ENCODE data around the gene PPFIBP2.

Gene PPFIBP2

DNA sequence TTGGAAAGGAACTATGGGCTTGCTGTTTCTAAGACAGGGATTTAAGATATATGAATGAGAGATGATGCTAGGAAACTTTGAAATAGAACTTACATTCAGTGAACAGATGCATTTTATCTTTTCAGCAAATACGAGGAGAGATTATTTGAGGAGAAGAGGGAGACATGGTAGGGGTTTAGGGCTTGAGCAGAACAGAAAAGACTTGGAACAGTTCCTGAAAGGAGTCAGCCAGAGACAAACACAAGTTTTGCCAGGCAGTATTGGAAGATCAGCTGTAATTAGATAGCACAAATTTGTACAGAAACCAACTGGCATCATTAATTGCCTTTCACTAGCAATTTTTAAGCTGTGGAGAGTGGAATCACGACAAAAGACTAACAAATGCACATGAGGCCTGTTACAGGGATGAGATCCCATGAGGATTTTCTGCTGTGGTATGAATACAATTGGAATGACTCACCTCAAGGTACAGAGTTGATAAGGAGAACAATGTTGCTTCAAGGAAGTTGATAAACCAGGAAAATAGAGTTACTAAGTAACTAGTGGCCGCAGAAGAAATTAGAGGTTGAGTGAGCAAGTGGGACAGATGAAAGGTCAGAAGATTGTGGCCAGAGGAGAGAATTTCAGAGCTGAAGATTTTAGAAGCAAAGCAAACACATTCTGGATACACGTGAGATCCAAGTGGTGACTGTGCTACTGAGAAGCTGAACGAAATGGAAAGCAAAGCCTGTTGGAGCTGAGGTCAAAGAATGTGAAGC is 91.6 kb downstream of the PPFIBP2 start:
- DNase-seq: no peak

- no peak for DNase-seq
These were observed 92.7 kb downstream of the PPFIBP2 start for GRCh38 chr11:7606496-7606895.

GRCh38 chr11:7609015-7609414 is 95.2 kb downstream of the PPFIBP2 start:
- DNase-seq: no peak

DNA sequence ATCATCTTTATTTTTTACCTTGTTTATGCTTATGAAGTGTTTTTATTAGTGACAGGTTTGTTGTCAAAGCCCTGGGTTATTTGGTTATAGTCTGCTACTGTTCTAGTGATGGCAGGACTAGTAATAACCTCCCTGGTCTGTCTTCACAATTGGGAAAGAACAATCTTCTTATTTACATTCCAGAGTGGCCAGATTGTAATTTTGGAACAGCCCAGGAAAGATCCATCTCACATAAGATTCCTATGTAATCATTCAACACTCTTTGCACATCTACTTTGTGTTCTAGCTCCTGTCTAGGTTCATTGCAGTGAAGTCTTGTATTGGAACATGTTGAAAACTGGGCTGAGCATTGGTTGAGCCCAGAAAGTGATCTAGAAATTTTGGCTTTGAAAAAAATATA is 95.7 kb downstream of the PPFIBP2 start:
- no peak for DNase-seq

GRCh38 chr11:7610393-7610792 is 96.6 kb downstream of the PPFIBP2 start:
- no peak for DNase-seq

DNA sequence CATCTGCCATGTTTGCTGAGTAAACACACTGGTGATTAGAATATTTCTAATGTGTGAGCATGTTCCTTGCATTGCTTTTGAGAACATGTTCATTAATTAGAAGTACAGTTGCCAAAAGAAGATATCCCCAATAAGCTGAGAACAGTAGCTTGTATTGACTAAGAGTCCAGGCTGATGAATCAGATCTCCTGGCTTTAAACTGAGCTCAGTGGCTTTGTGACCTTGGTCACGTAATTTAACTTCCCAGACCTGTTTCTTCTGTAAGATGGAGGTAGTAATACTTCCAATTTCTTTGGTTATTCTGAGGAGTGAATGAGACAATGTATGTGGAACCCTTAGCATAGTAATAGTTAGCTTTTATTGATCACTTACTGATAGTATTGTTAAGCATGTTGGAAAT is 97.6 kb downstream of the PPFIBP2 start:
- no peak for DNase-seq

GRCh38 chr11:7612056-7612660 is 98.4 kb downstream of the PPFIBP2 start:
- no peak for DNase-seq

- DNase-seq: no peak
These were observed 99.0 kb downstream of the PPFIBP2 start for GRCh38 chr11:7612661-7613393.

DNA sequence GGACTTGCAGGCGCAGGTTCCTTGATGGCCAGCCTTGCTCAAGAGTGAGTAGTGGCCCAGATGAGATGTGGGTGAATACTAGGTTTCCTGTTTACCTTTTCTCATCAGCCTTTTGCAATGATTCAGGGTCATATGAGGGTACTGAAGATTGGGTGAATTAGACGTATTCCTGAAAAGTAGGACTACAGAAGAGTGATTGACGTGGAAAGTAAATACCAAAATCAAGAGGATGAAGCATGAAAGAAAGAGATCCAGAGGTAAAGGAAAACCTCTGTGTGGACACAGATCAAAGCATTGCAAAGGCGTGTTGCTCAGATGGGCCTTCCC is 99.6 kb downstream of the PPFIBP2 start:
- no peak for DNase-seq

- no peak for DNase-seq
These were observed 100.9 kb downstream of the PPFIBP2 start for GRCh38 chr11:7614656-7615055.

GRCh38 chr11:7617032-7617431 is 103.2 kb downstream of the PPFIBP2 start:
- DNase-seq: no peak

- DNase-seq: no peak
These were observed 105.5 kb downstream of the PPFIBP2 start for GRCh38 chr11:7619322-7619721.

GRCh38 chr11:7621090-7621489 is 107.3 kb downstream of the PPFIBP2 start:
- DNase-seq: no peak

DNA sequence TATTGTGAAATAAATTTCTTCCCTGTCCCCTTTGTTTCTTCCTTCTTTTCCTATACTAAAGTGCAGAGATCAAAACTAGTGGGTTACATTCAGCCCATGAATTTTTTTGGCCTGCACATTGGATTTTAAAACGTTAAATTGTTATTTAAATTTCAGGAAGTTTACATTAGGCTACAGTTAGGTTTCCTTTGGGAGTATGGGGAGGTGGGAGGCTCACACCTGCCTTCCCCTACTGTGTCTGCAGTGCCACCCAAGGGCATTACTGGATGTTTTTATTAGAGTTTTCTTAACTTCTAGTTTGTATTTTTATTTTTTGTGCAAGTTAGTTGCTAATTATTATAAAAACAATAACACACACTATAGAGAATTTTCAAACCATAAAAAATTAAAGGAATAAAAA is 107.8 kb downstream of the PPFIBP2 start:
- DNase-seq: no peak

DNA sequence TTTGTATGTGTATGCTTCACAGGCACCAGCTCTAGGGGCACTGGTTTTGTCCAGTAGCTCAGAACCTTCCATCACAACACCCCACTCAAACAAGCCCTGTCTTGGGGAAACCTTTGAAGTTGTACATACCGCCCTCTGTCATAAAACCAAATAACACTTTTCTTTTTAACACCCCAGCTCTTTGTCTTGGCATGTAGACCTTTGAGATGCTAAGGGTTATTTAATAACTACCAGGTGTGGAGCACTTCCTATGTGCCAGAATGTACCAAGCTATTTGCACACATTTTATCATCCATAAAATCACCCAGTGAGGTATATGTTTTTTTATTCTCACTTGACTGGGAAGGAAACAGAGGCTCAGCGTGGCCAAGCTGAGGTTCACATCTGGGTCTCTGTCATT is 108.9 kb downstream of the PPFIBP2 start:
- DNase-seq: no peak

DNA sequence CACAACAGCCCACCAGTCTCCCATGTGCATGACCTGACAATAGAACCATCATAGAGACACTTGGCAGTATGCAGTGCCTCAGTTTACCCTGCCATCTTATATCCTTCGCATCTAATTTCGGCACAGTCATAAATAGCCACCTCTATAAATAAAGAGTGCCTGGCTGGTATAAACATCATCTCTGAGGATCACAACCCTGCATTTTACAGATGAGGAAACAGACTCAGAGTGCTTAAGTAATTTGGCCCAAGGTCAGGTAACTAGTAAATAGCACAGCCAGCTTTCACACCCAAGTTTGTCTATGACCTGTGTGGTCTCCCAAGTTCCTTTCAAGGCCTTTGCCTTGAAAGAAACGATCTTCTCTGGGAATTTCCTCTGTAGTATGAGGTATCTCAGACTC is 114.9 kb downstream of the PPFIBP2 start:
- no peak for DNase-seq

GRCh38 chr11:7630002-7630401 is 116.2 kb downstream of the PPFIBP2 start:
- no peak for DNase-seq

DNA sequence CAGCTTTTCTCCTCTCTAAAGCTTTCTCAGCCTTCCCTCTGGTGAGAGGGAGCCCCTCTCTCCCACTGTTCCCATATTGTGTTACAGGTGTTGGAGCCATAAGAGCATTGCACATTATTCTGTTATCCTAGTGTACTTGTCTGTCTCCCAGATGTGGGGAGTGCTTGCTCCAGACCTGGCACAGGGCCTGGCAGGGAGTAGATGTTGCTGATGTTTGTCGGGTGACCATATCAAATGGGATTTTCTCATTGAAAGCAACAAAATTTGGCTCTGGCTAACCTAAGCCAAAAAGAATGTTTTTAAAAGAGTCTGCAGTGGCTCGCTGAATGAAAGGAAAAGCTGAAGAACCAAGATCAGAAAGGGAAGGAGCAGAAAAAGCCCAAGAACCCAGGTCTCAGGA is 118.4 kb downstream of the PPFIBP2 start:
- no peak for DNase-seq

- DNase-seq: peak; percentile 11
These were observed 121.3 kb downstream of the PPFIBP2 start for GRCh38 chr11:7635137-7635536.

DNA sequence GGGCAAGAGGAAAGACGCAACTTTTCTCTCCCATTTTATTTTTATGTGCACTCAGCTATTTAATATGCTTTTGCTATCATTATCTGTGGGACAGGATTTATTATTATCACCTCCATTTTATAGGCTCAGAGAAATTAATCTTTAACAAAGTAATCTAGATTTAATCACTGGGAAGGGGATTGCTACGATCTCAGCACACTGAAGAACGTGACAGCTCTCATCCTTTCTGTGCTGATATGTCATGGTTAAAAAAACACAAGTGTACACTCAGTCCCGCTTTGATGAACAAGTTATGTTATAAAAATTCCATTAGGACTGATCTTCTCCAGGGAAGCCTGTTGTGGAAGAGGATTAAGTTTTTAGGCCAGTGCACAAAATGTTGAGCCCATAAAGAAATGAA is 121.9 kb downstream of the PPFIBP2 start:
- no peak for DNase-seq

DNA sequence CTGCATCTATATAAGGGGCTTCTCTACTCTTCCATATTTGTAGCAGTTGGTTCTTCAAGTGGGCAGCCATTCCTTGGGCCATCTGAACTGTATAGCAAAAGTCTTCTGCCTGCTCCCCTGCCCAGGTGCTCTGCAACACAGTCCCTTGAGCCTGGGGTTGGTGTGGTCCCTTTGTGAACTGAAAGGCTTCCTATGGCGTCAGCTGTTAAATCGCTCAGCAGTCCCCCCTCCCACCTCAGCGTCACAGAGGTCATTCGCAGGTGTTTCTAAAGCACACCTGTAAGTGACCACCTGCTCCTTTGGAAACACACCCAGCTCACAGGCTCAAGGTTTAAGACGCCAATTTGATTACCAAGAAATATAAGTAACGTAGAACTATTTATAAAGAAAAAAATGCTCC is 122.6 kb downstream of the PPFIBP2 start:
- DNase-seq: no peak

DNA sequence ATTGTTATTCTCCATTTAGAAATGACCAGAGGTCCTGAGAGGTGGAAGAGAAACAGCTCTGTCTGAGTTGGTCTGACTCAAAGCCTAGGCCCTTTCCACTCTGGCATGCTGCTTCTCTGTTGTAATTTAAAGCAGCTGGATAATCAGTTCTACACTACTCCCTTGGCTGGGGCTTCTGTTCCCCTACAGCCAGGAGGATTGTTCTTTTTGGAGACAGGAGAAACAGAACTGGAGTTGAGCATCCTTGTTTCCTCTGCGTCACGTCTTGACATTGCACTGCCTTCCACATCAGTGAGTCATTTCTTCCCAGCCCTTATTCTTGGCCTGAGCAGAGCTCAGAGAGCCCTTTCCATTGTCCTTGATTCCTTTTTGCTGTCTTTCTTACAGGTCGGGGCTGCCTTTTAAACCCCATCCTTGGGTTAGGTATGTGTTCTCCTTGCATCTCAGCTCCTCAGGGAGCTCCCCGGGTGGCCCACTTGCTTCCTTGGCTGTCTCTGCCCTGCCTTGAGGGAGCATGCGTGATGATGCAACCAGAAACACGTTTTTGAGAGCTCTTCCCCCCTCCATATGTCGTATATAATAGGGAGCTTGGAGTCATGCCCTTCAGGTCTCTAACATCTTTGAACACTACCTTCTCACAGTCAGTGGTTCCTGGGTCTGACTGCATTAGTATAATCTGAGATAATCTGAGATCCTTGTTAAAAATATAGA is 123.8 kb downstream of the PPFIBP2 start:
- no peak for DNase-seq

Data from NCI-H1105 (cell line).